H1 (cell line): Measurements from ENCODE around the gene CAPN8. TPM values are rescaled to one million over a fixed set of nuclear protein-coding genes. Genes with fewer than 3 reads are reported as not detected.

Experiments
- CTCF ChIA-PET: fragments of 300-600 bp; sonication (Branson Sonifier 250); formaldehyde crosslinking; loops from one replicate; lab custom pipeline; 2021; ENCODE audit not compliant: partially characterized antibody; lab: Charles Lee
- POLR2A ChIA-PET: fragments of 300-600 bp; sonication (Branson Sonifier 250); formaldehyde crosslinking; loops from one replicate; lab custom pipeline; 2021; ENCODE audit warnings: inconsistent platforms; ENCODE audit not compliant: partially characterized antibody; lab: Charles Lee
- DNase-seq, 2 experiments: peaks; one replicate each; pipeline versions ENCODE4 v3.0.0 to v3.0.0-alpha.2; 2010 to 2022; ENCODE audit warnings: low spot score in 2 of 2, low read depth in 1 of 2, mixed read lengths in 1 of 2
- FAIRE-seq: peaks from 2 replicates; lab custom pipeline; 2011; peaks lifted over from hg19 to GRCh38; lab: Jason Lieb, UNC
- H2AFZ ChIP-seq: 2 replicates; pipeline ENCODE4 v1.8.1; 2012; ENCODE audit warnings: low read length, inconsistent platforms
- H2AK5ac ChIP-seq: 2 replicates; pipeline ENCODE4 v1.6.1; 2013; ENCODE audit warnings: low read depth, low read length
- H2BK120ac ChIP-seq: replicated peaks from 2 replicates; pipeline ENCODE3; 2013; ENCODE audit warnings: low read depth, low read length, inconsistent platforms
- H2BK12ac ChIP-seq: 2 replicates; pipeline ENCODE4 v1.6.1; 2013; ENCODE audit warnings: low read depth, low read length
- H2BK15ac ChIP-seq: 2 replicates; pipeline ENCODE4 v1.6.1; 2013; ENCODE audit warnings: low read length
- H2BK20ac ChIP-seq: 2 replicates; pipeline ENCODE4 v1.6.1; 2013; ENCODE audit warnings: low read length
- H2BK5ac ChIP-seq: 2 replicates; pipeline ENCODE4 v1.6.1; 2013; ENCODE audit warnings: low read depth, low read length
- H3K14ac ChIP-seq: 2 replicates; pipeline ENCODE4 v1.6.1; 2013; ENCODE audit warnings: inconsistent platforms; ENCODE audit not compliant: insufficient read length
- H3K18ac ChIP-seq: 2 replicates; pipeline ENCODE4 v1.6.1; 2013; ENCODE audit warnings: low read length; ENCODE audit errors: extremely low read depth
- H3K23ac ChIP-seq: 2 replicates; pipeline ENCODE4 v1.6.1; 2013; ENCODE audit warnings: inconsistent platforms; ENCODE audit not compliant: insufficient read length
- H3K23me2 ChIP-seq: 2 replicates; pipeline ENCODE4 v1.6.1; 2013; ENCODE audit warnings: low read depth, low read length
- H3K27ac ChIP-seq: 2 replicates; pipeline ENCODE4 v1.6.1; 2011; ENCODE audit warnings: low read depth, low read length, inconsistent platforms
- H3K27me3 ChIP-seq, 4 experiments: replicated peaks in 1 of 4; 1 replicate in 1 of 4; 2 replicates in 3 of 4; pipeline versions ENCODE4 v1.6.1 to v1.8.1; 2011 to 2013; ENCODE audit warnings: low read length in 3 of 4, mild to moderate bottlenecking in 3 of 4, inconsistent platforms in 2 of 4, mixed read lengths in 2 of 4, moderate library complexity in 1 of 4; ENCODE audit not compliant: control insufficient read depth in 3 of 4, insufficient read depth in 3 of 4; ENCODE audit errors: extremely low read depth in 1 of 4
- H3K36me3 ChIP-seq, 4 experiments: 2 replicates each; pipeline versions ENCODE4 v1.6.1 to v1.8.1; 2011 to 2013; ENCODE audit warnings: mild to moderate bottlenecking in 4 of 4, low read length in 3 of 4, moderate library complexity in 2 of 4, control low read depth in 1 of 4, inconsistent platforms in 1 of 4; ENCODE audit not compliant: insufficient read depth in 4 of 4, control insufficient read depth in 2 of 4
- H3K4ac ChIP-seq: replicated peaks from 2 replicates; pipeline ENCODE3; 2013; ENCODE audit warnings: low read length, low read depth, mixed read lengths, inconsistent platforms; ENCODE audit not compliant: insufficient read length
- H3K4me1 ChIP-seq, 4 experiments: replicated peaks in 1 of 4; 1 replicate in 1 of 4; 2 replicates in 3 of 4; pipeline versions ENCODE4 v1.6.1 to v1.8.1; 2011 to 2013; ENCODE audit warnings: low read length in 3 of 4, inconsistent platforms in 2 of 4, mixed read lengths in 1 of 4; ENCODE audit not compliant: insufficient read depth in 4 of 4, control insufficient read depth in 3 of 4
- H3K4me2 ChIP-seq, 2 experiments: 2 replicates each; pipeline versions ENCODE4 v1.6.1 to v1.8.1; 2011 to 2013; ENCODE audit warnings: low read depth in 2 of 2, low read length in 2 of 2, control low read depth in 1 of 2, inconsistent platforms in 1 of 2, mild to moderate bottlenecking in 1 of 2; ENCODE audit not compliant: insufficient read depth in 1 of 2
- H3K4me3 ChIP-seq, 4 experiments: fragments of 200-600, 300-600 bp in 1 of 4; sonication (generic), shearing (Covaris generic), sonication (Bioruptor Twin) in 1 of 4; 2 replicates each; pipeline versions ENCODE4 v1.5.1 to v1.8.1; 2011 to 2016; ENCODE audit warnings: low read length in 4 of 4, low read depth in 3 of 4, control low read depth in 2 of 4, inconsistent platforms in 2 of 4, mild to moderate bottlenecking in 2 of 4, mixed read lengths in 1 of 4, moderate library complexity in 1 of 4; ENCODE audit not compliant: insufficient read depth in 2 of 4; ENCODE audit errors: extremely low read depth in 1 of 4
- H3K56ac ChIP-seq: replicated peaks from 2 replicates; pipeline ENCODE3; 2013; ENCODE audit warnings: low read depth, mild to moderate bottlenecking, mixed read lengths, low read length, inconsistent platforms; ENCODE audit not compliant: insufficient read length
- H3K79me1 ChIP-seq: 2 replicates; pipeline ENCODE4 v1.6.1; 2013; ENCODE audit warnings: low read depth, low read length, control low read depth
- H3K79me2 ChIP-seq, 2 experiments: 2 replicates each; pipeline versions ENCODE4 v1.6.1 to v1.8.1; 2012 to 2013; ENCODE audit warnings: low read length in 2 of 2, mild to moderate bottlenecking in 2 of 2, inconsistent platforms in 1 of 2; ENCODE audit not compliant: insufficient read depth in 2 of 2, control insufficient read depth in 1 of 2
- H3K9ac ChIP-seq, 4 experiments: replicated peaks in 1 of 4; 1 replicate in 1 of 4; 2 replicates in 3 of 4; pipeline versions ENCODE4 v1.6.1 to v1.8.1; 2011 to 2013; ENCODE audit warnings: low read depth in 3 of 4, low read length in 3 of 4, control low read depth in 2 of 4, mild to moderate bottlenecking in 2 of 4, moderate library complexity in 2 of 4, inconsistent platforms in 1 of 4; ENCODE audit errors: extremely low read depth in 1 of 4
- H3K9me3 ChIP-seq, 2 experiments: 2 replicates each; pipeline versions ENCODE4 v1.6.1 to v1.8.1; 2012 to 2013; ENCODE audit warnings: mild to moderate bottlenecking in 2 of 2, moderate library complexity in 2 of 2, control low read depth in 1 of 2, inconsistent platforms in 1 of 2, low read depth in 1 of 2, low read length in 1 of 2, mixed read lengths in 1 of 2; ENCODE audit not compliant: insufficient read depth in 2 of 2
- H4K20me1 ChIP-seq, 2 experiments: replicated peaks in 1 of 2; 2 replicates each; pipeline versions ENCODE3 to v1.8.1; 2011 to 2013; ENCODE audit warnings: inconsistent platforms in 2 of 2, low read length in 2 of 2, mild to moderate bottlenecking in 1 of 2; ENCODE audit not compliant: insufficient read depth in 2 of 2, control insufficient read depth in 1 of 2
- H4K5ac ChIP-seq: 2 replicates; pipeline ENCODE4 v1.6.1; 2013; ENCODE audit warnings: low read length, low read depth, mixed read lengths, inconsistent platforms; ENCODE audit not compliant: insufficient read length
- H4K8ac ChIP-seq: 2 replicates; pipeline ENCODE4 v1.8.0; 2013; ENCODE audit warnings: mild to moderate bottlenecking, moderate library complexity, low read length, inconsistent platforms; ENCODE audit not compliant: insufficient read depth; ENCODE audit errors: extremely low read depth
- H4K91ac ChIP-seq: replicated peaks from 2 replicates; pipeline ENCODE3; 2013; ENCODE audit warnings: low read length, mixed read lengths, inconsistent platforms; ENCODE audit not compliant: insufficient read length
- RFX5 ChIP-seq: IDR thresholded peaks from 2 replicates; pipeline ENCODE4 v1.6.1; 2011; ENCODE audit warnings: low read depth, low read length, improper control_type of control experiment, borderline replicate concordance
- SUZ12 ChIP-seq: fragments of 200-600 bp; sonication (generic); IDR thresholded peaks from 2 replicates; pipeline ENCODE4 v1.6.1; 2012; ENCODE audit warnings: mild to moderate bottlenecking, inconsistent platforms, low read length, moderate library complexity, mixed read lengths
- WGBS, 2 experiments: shearing (Covaris generic) in 1 of 2; methylation state at CpG; one replicate each; pipeline versions ENCODE4 v1.1.6 to v1.1.7; 2013 to 2015; ENCODE audit warnings: low lambda C conversion rate in 2 of 2, mixed read lengths in 2 of 2, inconsistent platforms in 1 of 2, low coverage in 1 of 2, missing lambda C conversion rate in 1 of 2; ENCODE audit not compliant: insufficient replicate concordance in 2 of 2, insufficient coverage in 1 of 2, insufficient read length in 1 of 2; ENCODE audit errors: extremely low coverage in 1 of 2, missing lambda C conversion rate in 1 of 2; 5-methylcytosine and 5-hydroxymethylcytosine counted together
- polyA plus RNA-seq, 7 experiments: library from polyadenylated mRNA; depleted of rRNA in 3 of 7; stranded (reverse) in 5 of 7; unstranded in 2 of 7; fragments of >200 nt in 5 of 7; fragments of 200-250 nt in 2 of 7; gene quantifications; 1 replicate in 5 of 7; 2 replicates in 1 of 7; 4 replicates in 1 of 7; pipeline versions ENCODE4 v1.2.1 to v1.2.3, GENCODE V29; 2011 to 2013; ENCODE audit warnings: missing spikeins in 2 of 7, mixed read lengths in 2 of 7
- total RNA-seq: library from RNA; stranded (reverse); fragmentation: NEBNext Ultra II Directional; extraction: Animal tissue kit (Norgen Biotek cat#: 25700); gene quantifications from 2 replicates; pipeline ENCODE4 v1.2.1, GENCODE V29; 2021

CAPN8 gene
- total and polyA plus RNA-seq, 2 of the 8 experiments (the other 6 are each of a cell fraction or from before 2014, with no cell fraction given), result 0.20 to 0.26 TPM

DNA sequence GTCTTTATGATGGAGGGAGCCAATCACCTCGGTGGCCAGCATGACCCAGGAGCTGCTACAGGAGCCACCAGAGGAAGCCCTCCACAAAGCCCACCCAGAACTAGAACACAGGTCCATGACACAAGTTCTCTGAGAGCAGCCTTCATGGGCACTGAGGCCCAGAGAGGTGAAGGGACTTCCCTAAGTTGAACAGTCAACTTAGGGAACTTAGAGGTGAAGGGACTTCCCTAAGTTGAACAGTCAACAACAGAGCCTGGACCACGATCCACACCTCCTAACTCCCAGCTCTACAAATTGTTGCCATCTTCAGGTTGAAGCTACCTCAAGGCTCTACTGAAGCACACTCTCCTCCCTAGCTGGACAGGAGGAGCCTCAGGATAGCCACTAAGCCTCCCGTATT is 139.5 kb downstream of the CAPN8 start:
- Histone ChIP-seq H2AK5ac (no peak overlapping the region), H3K4me1 (no peaks in the 10 kb centered on the region), H3K9ac (no peak overlapping the region), H2BK5ac (no peak overlapping the region), H3K14ac (no peak overlapping the region), H3K9me3 (peaks cover 0 to 5% of the 10 kb centered on the region in 2 experiments; a peak in 1 of 4 replicates), H3K79me1 (no peaks in the 10 kb centered on the region), H3K23ac (no peak overlapping the region), H2BK12ac (no peak overlapping the region), H4K91ac (no peak overlapping the region), H2AFZ (no peak overlapping the region), H3K4me3 (no peak overlapping the region), H3K56ac (no peak overlapping the region), H3K18ac (no peak overlapping the region), H3K4me2 (no peak overlapping the region), H2BK15ac (no peak overlapping the region), H4K20me1 (no peaks in the 10 kb centered on the region), H3K79me2 (no peaks in the 10 kb centered on the region), H3K36me3 (no peaks in the 10 kb centered on the region), H3K27me3 (no peaks in the 10 kb centered on the region), H3K4ac (no peak overlapping the region), H4K5ac (no peak overlapping the region), H2BK20ac (no peak overlapping the region), H2BK120ac (no peak overlapping the region), H3K27ac (no peak overlapping the region), H3K23me2 (no peaks in the 10 kb centered on the region), H4K8ac (no peak overlapping the region)
- FAIRE-seq (no peak), DNase-seq (no peak)
- ChIA-PET POLR2A (no interaction called here), CTCF (interaction anchor here (0.9 to 1.3 kb wide), 4 partner anchors 27 to 171 kb away, joined by 3 to 4 read pairs (median 4); no protein-coding TSS in a partner anchor)
- WGBS, 2 experiments, result 95% methylated on average over 3 of the region's 3 CpGs; no CpG with 5 or more reads in 1 of the 2 experiments
- no peak for TF ChIP-seq RFX5
- no peak for TF ChIP-seq SUZ12
